ENCODE results near the gene TSPAN33.
"Not testable (repeated sequence)": the region's sequence is repeated elsewhere in the genome, so short reads cannot be mapped to it uniquely, and the experiment has no call there.

TSPAN33 gene

DNA sequence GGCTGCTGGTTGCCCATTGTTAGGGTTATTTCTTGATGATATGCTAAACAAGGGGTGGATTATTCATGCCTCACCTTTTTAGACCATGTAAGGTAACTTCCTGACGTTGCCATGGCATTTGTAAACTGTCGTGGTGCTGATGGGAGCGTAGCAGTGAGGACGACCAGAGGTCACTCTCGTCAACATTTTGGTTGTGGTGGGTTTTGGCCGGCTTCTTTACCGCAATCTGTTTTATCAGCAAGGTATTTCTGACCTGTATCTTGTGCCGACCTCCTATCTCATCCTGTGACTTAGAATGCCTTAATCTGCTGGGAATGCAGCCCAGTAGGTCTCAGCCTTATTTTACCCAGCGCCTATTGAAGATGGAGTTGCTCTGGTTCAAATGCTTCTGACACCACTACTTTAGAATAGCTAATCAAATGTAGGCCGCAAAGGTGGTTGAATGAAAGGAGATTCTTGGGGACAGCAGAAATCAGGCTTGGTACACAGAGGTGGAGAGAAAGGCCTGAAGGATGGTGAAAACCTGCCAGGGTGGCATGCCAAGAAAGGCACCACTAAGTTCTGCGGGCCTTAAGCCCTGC is 26.0 kb downstream of the TSPAN33 start:
- DNase-seq, result no peak

DNA sequence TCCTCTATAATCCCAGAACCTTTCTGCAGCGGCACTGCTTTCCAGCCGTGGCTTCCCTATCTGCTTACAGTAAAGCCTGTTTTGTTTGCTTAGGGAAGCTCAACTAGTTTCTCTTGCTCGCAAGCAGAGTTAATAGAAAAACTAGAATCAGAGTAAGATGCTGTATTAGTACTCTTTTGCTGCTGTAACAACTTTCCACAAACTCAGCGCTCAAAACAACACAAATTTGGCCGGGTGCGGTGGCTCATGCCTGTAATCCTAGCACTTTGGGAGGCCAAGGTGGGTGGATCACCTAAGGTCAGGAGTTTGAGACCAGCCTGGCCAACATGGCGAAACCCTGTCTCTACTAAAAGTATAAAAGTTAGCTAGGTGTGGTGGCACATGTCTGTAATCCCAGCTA is 29.4 kb downstream of the TSPAN33 start:
- not testable (repeated sequence) for DNase-seq

DNA sequence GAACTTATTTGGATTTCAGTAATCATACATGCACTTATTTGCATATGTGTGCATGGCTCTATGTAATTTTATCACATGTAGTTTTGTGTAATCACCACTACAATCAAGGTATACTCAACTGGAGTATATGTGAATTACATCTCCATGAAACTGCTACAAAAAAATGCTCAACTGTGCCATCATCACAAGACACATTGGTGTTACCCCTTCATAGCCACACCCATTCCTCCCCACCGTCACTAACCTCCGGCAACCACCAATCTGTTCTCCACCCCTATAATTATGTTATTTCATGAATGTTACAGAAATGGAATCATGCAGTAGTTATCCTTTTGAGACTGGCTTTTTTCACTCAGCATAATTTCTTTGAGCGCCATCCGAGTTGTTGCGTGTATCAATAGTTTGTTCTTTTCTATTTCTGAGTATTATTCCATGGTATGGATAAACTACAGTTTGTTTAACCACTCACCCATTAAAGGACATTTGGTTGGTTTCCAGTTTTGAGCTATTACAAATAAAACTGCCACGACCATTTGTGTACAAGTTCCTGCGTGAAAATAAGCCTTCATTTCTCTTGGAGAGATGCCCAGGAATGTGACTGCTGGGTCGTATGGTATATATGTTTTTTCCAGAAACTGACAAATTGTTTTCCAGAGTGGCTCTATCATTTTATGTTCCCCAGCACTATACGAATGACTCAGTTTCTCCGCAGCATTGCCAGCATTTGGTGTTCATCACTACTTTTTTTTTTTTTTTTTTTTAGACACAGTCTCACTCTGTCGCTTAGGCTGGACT is 32.6 kb downstream of the TSPAN33 start:
- DNase-seq, result no peak

DNA sequence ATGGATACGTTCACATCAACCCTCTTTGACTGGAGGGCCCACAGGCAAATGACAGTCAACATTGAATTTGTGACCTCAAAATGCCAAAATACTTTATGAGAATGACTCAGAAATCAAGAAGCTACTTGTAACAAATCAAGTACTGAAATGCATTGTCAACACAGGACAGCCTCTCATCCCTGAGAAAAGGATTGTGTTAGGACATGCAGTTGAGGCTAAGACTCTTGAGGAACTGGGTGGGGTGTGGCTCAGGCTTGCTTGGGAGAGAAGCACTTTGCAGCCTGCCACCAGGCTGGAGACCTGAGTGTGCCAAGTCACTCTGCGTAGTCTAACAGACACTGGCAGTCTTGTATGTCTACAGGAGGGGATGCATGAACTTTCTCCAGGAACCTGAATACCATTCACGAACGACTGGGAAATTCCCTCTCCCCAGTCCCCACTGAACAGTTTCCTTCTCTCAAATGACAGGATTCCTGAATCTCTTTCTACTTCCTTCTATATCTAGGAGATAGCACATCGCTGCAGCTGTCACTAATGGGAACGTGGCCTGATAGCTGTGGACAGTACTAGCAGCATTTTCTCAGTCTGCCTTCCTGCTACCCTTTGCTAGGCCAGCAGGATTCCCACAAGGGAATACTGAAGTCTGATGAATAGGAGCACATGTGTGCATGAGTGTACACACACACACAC is 40.6 kb downstream of the TSPAN33 start:
- no peak for DNase-seq

DNA sequence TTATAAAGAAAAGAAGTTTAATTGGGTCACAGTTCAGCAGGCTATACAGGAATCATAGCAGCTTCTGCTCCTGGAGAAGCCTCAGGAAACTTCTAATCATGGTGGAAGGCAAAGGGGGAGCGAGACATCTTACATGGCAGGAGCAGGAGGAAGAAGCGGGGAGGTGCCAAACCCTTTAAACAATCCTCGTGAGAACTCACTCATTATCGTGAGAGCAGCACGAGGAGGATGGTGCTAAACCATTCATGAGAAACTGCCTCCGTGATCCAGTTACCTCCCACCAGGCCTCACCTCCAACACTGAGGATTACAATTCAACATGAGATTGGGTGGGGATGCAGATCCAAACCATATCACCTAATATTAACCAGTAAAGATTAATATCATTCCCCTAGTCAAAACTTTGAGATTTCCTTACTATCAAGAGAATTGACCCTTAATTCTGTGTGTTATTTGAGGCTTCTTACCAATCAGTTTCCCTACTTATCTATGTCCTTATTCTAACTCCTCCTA is 42.3 kb downstream of the TSPAN33 start:
- DNase-seq, result no peak

DNA sequence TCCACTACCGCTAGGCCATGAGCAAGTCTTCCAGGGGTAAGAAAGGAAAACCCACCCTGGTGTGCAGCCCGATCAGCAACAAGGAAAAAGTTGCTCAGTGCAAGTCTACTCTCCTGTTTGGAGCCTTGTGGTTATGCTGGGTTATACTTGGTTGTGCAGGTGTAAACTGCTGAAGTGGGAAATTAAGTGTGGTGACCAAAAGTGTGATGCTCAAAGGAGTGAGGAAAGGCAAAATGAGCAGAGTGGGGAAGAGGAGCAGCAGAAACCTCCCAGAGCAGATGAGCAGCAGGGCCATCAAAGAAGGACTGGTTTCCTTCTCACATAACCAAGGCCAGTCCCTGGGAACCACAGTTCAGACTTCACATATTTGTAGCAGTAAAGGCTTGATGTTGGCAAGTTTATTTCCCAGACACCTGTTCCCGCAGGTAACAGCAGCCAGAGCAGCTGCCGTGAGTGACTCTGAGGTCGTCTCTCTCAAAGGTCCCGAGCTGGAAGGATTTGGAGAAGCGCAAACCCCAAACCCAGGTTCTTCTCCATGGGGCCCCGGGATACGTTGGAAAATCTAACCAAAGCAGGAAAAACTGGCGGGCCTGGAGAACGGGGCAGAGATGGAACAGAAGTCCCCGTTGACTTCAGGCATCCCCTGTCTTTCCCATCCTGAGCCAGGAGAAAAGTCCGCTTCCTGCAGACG is 43.3 kb downstream of the TSPAN33 start:
- no peak for DNase-seq

DNA sequence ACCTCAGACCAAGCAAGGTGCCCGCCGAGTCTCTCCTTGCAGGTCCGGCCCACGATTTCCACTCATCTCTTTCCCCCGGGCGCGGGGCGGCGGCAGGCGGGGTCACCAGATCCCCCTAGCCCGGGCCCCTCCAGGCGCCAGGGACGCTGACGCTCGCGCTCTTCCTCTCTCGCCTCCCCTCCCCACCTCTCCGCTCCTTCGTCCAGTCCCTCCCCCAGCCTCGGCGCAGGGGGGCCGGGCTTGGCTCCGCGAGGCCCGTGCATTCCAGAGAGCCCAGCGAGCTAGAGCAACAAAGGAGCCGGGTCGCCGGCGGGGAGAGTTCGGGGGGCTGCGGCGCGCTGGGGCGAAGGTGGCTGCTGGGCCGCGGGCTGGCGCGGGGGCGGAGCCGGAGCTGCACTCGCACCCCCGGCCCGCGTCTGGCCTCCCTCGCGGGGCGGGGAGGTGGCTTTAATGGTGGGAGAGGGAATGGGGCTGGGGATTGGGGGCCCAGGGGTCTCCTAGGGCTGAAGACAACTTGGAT is 43.9 kb downstream of the TSPAN33 start, which contains the start of gene SMO:
Gene SMO, plus strand, starts transcription at position 262 of the 520 bp plus-strand sequence. CDS start 519 bp downstream, outside the sequence.
- DNase-seq, result no peak

DNA sequence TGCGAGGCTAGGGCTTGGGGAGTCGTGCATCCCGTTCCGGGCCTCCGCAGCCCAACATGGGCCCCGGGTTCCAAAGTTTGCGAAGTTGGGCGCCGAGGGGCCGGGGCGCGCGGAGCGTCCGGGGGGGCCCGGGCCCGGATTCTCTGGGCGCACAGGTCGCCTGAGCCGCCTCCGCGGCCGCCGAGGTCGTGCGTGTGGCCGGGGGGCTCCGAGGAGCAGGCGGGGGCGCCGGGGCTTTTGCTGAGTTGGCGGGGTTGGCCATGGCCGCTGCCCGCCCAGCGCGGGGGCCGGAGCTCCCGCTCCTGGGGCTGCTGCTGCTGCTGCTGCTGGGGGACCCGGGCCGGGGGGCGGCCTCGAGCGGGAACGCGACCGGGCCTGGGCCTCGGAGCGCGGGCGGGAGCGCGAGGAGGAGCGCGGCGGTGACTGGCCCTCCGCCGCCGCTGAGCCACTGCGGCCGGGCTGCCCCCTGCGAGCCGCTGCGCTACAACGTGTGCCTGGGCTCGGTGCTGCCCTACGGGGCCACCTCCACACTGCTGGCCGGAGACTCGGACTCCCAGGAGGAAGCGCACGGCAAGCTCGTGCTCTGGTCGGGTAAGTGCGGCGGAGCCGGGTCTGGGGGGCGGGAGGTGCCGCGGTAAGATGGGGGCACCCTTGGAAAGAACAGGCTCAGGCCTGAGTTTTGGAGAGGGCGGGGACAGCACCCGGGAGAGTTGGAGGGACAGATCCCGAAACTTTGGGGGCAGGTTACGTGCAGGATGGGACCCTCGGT is 44.6 kb downstream of the TSPAN33 start:
- no peak for DNase-seq

DNA sequence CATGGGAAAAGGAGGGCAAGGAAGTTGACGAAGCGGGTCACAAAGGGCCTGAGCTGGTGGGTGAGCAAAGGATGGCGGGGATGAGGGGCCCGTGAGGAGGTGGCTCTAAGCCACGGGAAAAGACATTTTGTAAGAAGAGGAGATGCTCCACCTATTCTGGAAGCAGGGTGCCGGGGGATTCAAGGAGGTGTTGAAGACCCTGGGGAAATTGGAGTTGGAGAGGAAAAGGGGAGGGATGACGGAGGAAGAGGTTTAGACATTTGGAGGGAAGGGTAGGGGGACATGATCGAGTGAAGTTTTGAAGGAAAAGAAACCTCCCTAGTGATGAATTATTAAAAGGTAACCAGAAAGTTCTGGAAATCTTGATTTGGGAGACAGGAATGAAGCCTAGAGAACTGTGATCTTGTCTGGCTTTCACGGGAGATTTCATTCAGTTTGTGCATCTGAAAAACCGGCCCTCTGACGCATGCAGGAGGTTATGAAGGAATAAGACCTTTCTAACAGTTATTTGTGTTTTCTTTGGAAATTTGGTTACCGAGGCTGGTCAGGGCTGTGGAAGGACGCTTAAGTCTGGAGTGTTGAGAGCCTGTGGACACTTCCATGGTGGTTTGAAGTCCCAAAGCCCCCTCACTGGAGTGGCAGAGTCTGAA is 45.3 kb downstream of the TSPAN33 start:
- no peak for DNase-seq

DNA sequence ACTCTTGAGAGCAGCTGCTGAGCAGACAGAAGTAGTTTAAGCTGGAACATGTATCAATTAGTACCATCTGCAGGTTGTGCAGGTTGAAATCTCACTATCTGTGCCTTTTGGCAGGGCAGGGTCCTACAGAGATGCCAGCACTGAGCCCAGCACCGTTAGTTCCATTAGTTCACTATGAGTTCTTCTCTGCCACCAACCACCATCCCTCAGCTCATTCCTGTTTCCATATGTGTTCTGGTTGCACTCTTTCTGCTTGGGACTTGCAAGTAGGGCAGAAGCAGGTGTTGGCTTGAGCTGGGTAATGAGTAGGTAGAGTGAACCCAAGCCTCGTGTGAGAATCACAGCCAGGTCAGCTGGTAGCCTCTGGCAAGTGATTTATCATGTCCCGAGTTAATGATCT is 46.8 kb downstream of the TSPAN33 start:
- no peak for DNase-seq

DNA sequence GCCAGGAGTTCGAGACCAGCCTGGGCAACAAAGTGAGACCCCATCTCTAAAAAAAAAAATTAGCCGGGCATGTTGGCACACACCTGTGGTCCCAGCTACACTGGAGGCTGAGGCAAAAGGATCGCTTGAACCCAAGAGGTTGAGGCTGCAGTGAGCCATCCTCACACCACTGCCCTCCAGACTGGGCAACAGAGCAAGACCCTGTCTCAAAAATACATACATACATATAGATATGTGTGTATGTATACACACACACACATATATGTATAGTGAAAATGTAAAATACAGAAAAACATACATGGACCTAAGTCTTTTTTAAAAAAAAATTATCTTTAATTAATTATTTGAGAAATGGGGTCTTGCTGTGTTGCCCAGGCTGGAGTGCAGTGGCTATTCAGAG is 49.4 kb downstream of the TSPAN33 start:
- DNase-seq, result no peak

DNA sequence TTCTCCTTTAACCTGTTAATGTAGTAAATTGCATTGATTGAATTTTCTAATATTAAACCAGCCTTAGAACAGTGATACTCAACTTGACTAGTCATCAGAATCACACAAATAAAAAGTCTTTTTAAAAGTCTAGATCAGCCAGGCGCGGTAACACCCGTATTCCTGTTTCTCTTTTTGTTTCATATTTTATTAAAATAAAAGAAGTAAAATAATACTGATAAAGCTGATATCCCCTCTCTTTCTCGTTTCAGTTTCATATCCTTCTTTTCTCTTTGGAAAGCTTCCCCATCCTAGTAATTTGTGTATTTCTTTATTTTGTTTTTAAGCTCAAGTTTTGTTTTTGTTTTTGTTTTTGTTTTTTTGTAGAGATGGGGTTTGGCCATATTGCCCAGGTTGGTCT is 53.3 kb downstream of the TSPAN33 start:
- DNase-seq, result no peak

DNA sequence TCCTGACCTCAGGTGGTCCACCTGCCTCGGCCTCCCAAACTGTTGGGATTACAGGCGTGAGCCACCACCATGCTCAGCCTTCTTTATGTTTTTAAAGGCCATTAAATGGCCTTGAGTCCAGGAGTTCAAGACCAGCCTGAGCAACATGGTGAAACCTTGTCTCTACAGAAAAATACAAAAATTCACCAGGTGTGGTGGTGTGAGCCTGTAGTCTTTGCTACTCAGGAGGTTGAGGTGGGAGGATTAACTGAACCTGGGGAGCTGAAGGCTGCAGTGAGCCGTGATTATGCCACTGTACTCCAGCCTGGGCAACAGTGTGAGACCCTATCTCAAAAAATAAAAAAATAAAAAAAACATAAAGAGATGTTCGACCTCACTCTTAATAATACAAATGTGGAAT is 54.9 kb downstream of the TSPAN33 start:
- DNase-seq, result no peak

DNA sequence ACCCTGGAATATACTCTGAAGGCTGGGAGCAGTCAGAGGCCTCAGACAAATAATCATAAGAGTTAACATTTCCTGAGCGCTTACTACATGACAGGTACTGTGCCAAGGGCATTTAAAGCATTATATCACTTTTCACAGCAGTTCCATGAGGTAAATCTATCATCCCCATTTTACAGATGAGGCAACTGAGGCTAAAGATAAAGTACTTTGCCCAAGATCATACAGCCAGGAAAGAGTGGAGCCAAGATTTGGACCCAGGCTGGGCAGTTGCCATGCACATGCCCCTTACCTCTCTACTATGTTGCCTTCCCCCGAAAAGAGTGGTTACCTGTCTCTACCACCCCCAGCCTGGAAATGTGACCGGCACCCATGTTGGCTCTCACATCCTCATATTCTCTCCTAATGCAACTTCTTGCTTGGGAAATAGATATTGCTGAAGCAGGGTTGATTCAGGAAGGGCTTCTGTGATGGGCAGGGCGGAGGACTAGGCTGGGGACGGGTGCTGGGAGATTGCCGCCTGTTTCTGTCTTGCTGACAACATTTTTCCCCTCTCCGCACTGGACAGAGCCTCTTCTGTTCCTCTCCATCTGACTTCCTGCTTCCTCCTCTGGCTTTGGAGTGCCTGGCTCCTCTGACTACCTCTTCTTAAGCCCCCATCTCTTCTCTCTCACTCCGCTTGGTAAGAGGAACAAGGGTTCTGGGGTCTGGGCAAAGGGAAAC is 57.7 kb downstream of the TSPAN33 start:
- DNase-seq, result no peak

DNA sequence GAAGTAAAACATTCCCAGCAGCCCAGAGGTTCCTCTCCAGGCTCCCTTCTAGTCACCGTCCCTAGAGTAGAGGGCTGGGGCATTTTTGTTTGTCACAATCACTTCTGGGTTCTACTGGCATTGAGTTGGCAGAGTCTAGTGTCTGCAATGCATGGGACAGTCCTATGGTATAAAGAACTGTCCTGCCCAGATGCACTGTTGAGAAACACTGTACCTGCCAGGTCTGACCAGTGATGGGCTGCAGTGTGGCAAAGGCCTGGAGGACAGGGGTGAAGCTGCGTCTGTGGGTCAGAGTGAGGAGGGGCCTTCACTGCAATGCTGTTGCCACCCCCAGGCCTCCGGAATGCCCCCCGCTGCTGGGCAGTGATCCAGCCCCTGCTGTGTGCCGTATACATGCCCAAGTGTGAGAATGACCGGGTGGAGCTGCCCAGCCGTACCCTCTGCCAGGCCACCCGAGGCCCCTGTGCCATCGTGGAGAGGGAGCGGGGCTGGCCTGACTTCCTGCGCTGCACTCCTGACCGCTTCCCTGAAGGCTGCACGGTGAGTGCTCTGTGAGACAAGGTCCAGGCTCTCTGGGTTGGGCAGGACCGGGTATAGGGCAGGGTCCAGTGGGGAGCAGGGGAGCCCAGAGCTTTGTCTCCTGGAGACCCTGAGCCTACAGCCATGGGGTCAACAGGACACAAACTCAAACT is 58.7 kb downstream of the TSPAN33 start:
- DNase-seq, result no peak

DNA sequence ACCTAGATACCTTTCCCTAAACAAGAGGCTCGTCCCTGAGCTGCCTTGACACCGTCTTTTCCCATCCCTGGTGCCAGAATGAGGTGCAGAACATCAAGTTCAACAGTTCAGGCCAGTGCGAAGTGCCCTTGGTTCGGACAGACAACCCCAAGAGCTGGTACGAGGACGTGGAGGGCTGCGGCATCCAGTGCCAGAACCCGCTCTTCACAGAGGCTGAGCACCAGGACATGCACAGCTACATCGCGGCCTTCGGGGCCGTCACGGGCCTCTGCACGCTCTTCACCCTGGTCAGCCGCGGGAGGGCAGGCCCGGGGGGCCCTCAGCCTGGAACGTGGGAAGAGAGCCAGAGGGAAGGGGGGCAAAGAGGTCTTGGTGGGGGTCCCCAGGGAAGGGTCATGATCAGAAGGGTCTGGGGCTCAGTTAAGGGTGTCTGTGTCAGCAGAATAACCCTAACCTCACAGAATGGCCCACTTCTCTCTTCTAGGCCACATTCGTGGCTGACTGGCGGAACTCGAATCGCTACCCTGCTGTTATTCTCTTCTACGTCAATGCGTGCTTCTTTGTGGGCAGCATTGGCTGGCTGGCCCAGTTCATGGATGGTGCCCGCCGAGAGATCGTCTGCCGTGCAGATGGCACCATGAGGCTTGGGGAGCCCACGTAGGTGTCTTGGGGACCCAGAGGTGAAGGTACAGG is 60.8 kb downstream of the TSPAN33 start:
- DNase-seq, result no peak

DNA sequence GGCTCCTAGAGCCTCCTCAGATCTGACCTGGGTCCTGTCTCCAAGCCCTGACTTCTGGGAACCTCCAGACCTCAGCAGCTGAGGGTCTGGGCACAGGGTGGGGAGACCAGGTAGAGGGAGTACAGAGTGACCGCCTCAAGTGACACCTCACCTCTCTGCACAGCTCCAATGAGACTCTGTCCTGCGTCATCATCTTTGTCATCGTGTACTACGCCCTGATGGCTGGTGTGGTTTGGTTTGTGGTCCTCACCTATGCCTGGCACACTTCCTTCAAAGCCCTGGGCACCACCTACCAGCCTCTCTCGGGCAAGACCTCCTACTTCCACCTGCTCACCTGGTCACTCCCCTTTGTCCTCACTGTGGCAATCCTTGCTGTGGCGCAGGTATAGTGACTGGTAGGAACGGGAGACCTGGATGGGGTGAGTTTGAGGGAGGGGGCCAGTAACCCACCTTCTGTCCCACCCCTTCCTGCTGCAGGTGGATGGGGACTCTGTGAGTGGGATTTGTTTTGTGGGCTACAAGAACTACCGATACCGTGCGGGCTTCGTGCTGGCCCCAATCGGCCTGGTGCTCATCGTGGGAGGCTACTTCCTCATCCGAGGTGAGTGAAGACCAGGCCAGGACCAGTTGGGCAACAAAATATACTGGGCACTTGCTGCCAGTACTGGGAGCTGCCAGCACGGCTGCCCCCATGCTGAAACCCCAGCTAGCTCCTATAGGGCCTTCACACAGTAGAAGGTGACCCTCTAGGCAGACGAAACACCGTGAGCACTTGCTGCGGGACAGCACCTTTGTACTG is 61.7 kb downstream of the TSPAN33 start:
- no peak for DNase-seq

DNA sequence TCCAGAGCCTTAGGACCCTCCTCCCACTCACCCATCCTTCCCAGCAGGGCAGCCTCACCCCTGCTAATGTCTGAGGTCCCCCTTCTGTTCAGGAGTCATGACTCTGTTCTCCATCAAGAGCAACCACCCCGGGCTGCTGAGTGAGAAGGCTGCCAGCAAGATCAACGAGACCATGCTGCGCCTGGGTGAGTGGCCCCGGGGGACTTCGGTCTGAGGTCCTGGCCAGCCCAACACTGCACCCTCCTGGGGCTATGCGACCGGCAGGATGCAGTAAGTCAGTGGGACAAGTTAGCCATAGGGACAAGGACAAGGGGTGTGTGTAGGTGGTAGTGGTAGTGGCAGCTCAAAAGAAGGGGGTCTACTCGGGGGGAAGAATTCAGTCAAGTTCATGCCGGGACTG is 64.2 kb downstream of the TSPAN33 start:
- DNase-seq, result no peak
